OCI-LY7 (cell line): Measurements from ENCODE around the gene ARRB1. TPM values are rescaled to one million over a fixed set of nuclear protein-coding genes. Genes with fewer than 3 reads are reported as not detected.

Source experiments
- BruUV-seq: library from RNA; stranded (reverse); fragments of 400-500 nt; replicated peaks from 2 replicates; lab custom pipeline; 2021; lab: Mats Ljungman, UMichigan
- CTCF ChIA-PET: fragments of 300-600 bp; sonication (Branson Sonifier 250); formaldehyde crosslinking; loops from one replicate; lab custom pipeline; 2022; ENCODE audit warnings: antibody characterized with exemption; ENCODE audit not compliant: unreplicated experiment; lab: Charles Lee
- POLR2A ChIA-PET: fragments of 300-600 bp; sonication (Branson Sonifier 250); formaldehyde crosslinking; loops from one replicate; lab custom pipeline; 2022; ENCODE audit warnings: antibody characterized with exemption; lab: Charles Lee
- DNase-seq: peaks from one replicate; pipeline ENCODE4 v3.0.0-alpha.2; 2015; ENCODE audit warnings: low spot score
- H2AFZ ChIP-seq: fragments of 200-600 bp; sonication (generic), shearing (Covaris generic); 2 replicates; pipeline ENCODE4 v1.6.1; 2014; ENCODE audit warnings: mild to moderate bottlenecking, antibody characterized with exemption, low read length, moderate library complexity
- H3K27ac ChIP-seq: fragments of 200-600 bp; sonication (generic); 2 replicates; pipeline ENCODE4 v1.5.1; 2014; ENCODE audit warnings: mixed run types, low read depth, mild to moderate bottlenecking, moderate library complexity, low read length, inconsistent platforms; ENCODE audit not compliant: poor library complexity, severe bottlenecking
- H3K36me3 ChIP-seq: fragments of 200-600 bp; sonication (generic); 2 replicates; pipeline ENCODE4 v1.6.1; 2014; ENCODE audit warnings: mild to moderate bottlenecking, antibody characterized with exemption, low read length, moderate library complexity, mixed read lengths; ENCODE audit not compliant: insufficient read depth
- H3K4me1 ChIP-seq: fragments of 200-600 bp; sonication (generic); 2 replicates; pipeline ENCODE4 v1.5.1; 2014; ENCODE audit warnings: mild to moderate bottlenecking, low read length; ENCODE audit not compliant: insufficient read depth, poor library complexity, severe bottlenecking
- H3K4me2 ChIP-seq: fragments of 200-600 bp; sonication (generic); 2 replicates; pipeline ENCODE4 v1.6.1; 2014; ENCODE audit warnings: mild to moderate bottlenecking, low read length
- H3K4me3 ChIP-seq: fragments of 200-600 bp; sonication (generic); 2 replicates; pipeline ENCODE4 v1.5.1; 2014; ENCODE audit warnings: mild to moderate bottlenecking, low read depth, low read length; ENCODE audit not compliant: poor library complexity, severe bottlenecking
- H3K79me2 ChIP-seq: fragments of 200-600 bp; sonication (generic); 2 replicates; pipeline ENCODE4 v1.6.1; 2016; ENCODE audit warnings: low read depth, mild to moderate bottlenecking, low read length, moderate library complexity, mixed read lengths; ENCODE audit not compliant: insufficient read depth
- H3K9me2 ChIP-seq: fragments of 200-600 bp; sonication (generic); 2 replicates; pipeline ENCODE4 v1.6.1; 2016; ENCODE audit warnings: mild to moderate bottlenecking, low read length, mixed read lengths; ENCODE audit not compliant: insufficient read depth
- H3K9me3 ChIP-seq: fragments of 200-600 bp; sonication (generic); 2 replicates; pipeline ENCODE4 v1.6.1; 2014; ENCODE audit warnings: mild to moderate bottlenecking, mixed run types, low read length, mixed read lengths
- H4K20me1 ChIP-seq: fragments of 200-600 bp; sonication (generic); 2 replicates; pipeline ENCODE4 v1.6.1; 2014; ENCODE audit warnings: mild to moderate bottlenecking, antibody characterized with exemption, low read length, moderate library complexity, mixed read lengths; ENCODE audit not compliant: insufficient read depth
- EZH2phosphoT487 ChIP-seq: fragments of 200-600 bp; sonication (generic); IDR thresholded peaks from 2 replicates; pipeline ENCODE4 v1.6.1; 2018; ENCODE audit warnings: low read depth, borderline replicate concordance, mild to moderate bottlenecking, mixed run types, antibody characterized with exemption, low read length, moderate library complexity, mixed read lengths
- intact Hi-C: fragments of 100-400 bp; cut with micrococcal nuclease; formaldehyde crosslinking; loops from one replicate; pipeline ENCODE4 v1.10.0; 2022; ENCODE audit not compliant: unreplicated experiment
- total RNA-seq, 2 experiments: library from RNA; depleted of rRNA in 1 of 2; stranded (reverse); fragments of >200 nt in 1 of 2; shearing (Covaris generic) in 1 of 2; gene quantifications; 2 replicates each; pipeline ENCODE4 v1.2.3, GENCODE V29; 2014 to 2022
- TF ChIP-seq, protein P1 (sequence below): fragments of 200-600 bp; sonication (generic); conservative IDR thresholded peaks from 2 replicates; pipeline ENCODE4 v1.5.1; 2014; ENCODE audit warnings: mild to moderate bottlenecking, antibody characterized with exemption, low read length, moderate library complexity, mixed read lengths

ARRB1 gene
- total RNA-seq, 2 experiments from 2014 or later: not detected

DNA sequence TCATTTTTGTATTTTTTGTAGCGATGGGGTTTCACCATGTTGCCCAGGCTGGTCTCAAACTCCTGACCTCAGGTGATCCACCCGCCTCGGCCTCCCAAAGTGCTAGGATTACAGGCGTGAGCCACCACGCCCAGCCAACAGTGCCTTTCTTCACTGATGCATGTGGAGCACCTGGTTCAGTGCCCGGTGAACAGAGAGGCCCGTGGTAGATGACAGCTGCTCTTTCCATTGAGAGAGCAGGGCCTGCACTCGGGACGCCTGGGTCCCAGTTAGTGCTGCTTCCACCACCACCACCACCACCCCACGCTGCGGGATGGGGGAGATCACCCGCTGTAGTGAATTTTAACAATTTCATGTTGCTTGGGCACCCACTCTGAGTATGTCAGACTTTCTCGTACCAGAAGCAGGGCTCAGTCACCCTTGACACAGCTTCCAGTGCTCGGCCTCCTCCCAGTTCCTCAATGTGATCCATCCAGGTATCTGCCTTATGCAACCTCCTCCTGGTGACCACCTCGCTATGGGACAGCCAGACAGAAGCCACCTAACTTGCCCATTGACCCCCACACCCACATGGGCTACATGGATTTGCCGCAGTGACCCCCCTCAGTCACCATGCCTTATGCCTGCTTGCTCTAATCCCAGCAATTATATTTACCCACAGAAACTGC lies 36.6 kb downstream of the ARRB1 start:
- Histone ChIP-seq H3K36me3 (no peaks in the 10 kb centered on the region), H3K4me2 (no peak overlapping the region), H4K20me1 (no peaks in the 10 kb centered on the region), H3K9me2 (no peaks in the 10 kb centered on the region), H3K9me3 (no peaks in the 10 kb centered on the region), H3K79me2 (no peaks in the 10 kb centered on the region), H3K27ac (no peak overlapping the region), H2AFZ (no peak overlapping the region), H3K4me1 (no peaks in the 10 kb centered on the region), H3K4me3 (no peak overlapping the region)
- DNase-seq: no peak
- no TSS peak for BruUV-seq
- TF ChIP-seq EZH2phosphoT487: no peak
- TF ChIP-seq, protein P1, sequence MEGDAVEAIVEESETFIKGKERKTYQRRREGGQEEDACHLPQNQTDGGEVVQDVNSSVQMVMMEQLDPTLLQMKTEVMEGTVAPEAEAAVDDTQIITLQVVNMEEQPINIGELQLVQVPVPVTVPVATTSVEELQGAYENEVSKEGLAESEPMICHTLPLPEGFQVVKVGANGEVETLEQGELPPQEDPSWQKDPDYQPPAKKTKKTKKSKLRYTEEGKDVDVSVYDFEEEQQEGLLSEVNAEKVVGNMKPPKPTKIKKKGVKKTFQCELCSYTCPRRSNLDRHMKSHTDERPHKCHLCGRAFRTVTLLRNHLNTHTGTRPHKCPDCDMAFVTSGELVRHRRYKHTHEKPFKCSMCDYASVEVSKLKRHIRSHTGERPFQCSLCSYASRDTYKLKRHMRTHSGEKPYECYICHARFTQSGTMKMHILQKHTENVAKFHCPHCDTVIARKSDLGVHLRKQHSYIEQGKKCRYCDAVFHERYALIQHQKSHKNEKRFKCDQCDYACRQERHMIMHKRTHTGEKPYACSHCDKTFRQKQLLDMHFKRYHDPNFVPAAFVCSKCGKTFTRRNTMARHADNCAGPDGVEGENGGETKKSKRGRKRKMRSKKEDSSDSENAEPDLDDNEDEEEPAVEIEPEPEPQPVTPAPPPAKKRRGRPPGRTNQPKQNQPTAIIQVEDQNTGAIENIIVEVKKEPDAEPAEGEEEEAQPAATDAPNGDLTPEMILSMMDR: no peak
- ChIA-PET CTCF (no interaction called here), POLR2A (no interaction called here)
- intact Hi-C loops: no loop called here

DNA sequence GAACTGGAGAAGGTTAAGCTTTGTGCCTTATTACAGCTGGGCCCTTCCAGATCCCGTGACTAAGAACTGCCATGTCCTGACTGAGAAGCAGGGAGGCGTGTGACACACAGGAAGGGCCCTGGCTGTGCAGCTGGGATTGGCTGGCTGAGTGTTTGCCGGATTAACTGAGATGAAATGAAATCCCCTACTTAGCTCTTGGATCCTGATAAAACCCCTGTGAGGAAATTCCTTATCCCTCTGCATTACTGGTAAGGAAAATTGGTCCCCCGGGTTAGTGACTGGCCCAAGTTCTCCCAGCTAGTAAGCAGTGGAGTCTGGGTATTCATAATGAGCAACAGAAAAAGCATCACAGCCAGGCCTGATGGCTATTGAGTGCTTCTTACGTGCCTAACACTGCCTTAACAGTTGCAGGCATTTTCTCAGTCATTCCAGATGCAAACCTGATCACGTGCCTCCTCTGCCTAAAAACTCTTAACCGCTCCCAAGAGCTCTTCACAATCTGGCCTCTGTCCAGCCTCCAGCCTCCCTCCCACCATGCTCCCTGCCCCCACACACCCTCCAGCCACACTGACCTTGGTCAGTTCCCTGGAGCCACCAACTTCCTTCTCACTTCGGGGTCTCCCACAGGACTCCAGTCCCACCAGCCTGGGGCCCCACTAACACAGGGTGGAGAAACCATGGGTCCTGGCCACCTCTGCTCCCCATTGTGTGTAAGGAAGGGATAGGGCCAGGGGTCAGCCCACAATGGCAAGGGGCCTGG lies 37.8 kb downstream of the ARRB1 start:
- no peaks in the 10 kb centered on the region for H3K36me3 ChIP-seq
- no peak for TF ChIP-seq EZH2phosphoT487
- TF ChIP-seq, protein P1: no peak
- H3K9me2 ChIP-seq: no peaks in the 10 kb centered on the region
- no peak overlapping the region for H3K4me2 ChIP-seq
- ChIA-PET CTCF (no interaction called here), POLR2A (no interaction called here)
- no peaks in the 10 kb centered on the region for H3K4me1 ChIP-seq
- intact Hi-C loops: no loop called here
- no TSS peak for BruUV-seq
- no peaks in the 10 kb centered on the region for H3K79me2 ChIP-seq
- DNase-seq: no peak
- H3K27ac ChIP-seq: no peak overlapping the region
- H2AFZ ChIP-seq: no peak overlapping the region
- H3K4me3 ChIP-seq: no peak overlapping the region
- no peaks in the 10 kb centered on the region for H4K20me1 ChIP-seq
- no peaks in the 10 kb centered on the region for H3K9me3 ChIP-seq

DNA sequence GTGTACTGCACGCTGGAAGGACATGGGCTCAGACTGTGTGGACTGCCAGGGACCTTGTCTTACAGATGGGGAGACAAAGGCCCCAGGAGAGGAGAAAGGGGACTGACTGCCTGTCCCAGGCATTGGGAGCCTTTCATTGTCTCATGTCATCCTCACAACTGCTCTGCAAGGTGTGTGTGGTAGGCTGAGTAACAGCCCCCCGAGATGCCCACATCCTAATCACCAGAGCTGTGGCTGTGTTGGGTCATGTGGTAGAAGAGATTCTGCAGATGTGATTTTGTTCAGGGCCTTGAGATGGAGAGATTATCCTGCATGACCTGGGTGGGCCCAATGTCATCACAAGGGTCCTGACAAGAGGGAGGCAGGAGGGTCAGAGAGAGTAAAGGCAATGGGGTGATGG lies 39.1 kb downstream of the ARRB1 start:
- H3K79me2 ChIP-seq: no peaks in the 10 kb centered on the region
- POLR2A ChIA-PET: no interaction called here
- no TSS peak for BruUV-seq

More for the DNA sequence above, 39.1 kb downstream of the ARRB1 start:
- no peaks in the 10 kb centered on the region for H3K4me1 ChIP-seq
- H4K20me1 ChIP-seq: no peaks in the 10 kb centered on the region
- no peak overlapping the region for H3K4me3 ChIP-seq
- TF ChIP-seq, protein P1: no peak
- no peak for TF ChIP-seq EZH2phosphoT487
- H3K4me2 ChIP-seq: no peak overlapping the region
- no peak overlapping the region for H3K27ac ChIP-seq
- no peaks in the 10 kb centered on the region for H3K9me3 ChIP-seq
- intact Hi-C loops: no loop called here
- H3K36me3 ChIP-seq: no peaks in the 10 kb centered on the region
- no peaks in the 10 kb centered on the region for H3K9me2 ChIP-seq
- no peak for DNase-seq
- CTCF ChIA-PET: no interaction called here
- no peak overlapping the region for H2AFZ ChIP-seq
